PC-3 (cell line): ENCODE results near the gene CLMP. TPM values are rescaled to one million over a fixed set of nuclear protein-coding genes. Genes with fewer than 3 reads are reported as not detected.

Experiments used
- ATAC-seq: fragments of 200-7000 bp; cut with Tn5 transposase; 2 replicates; pipeline ENCODE4 v1.9.1; 2020; ENCODE audit warnings: mild to moderate bottlenecking, moderate library complexity
- BruUV-seq: library from RNA; stranded (reverse); fragments of 400-500 nt; replicated peaks from 2 replicates; lab custom pipeline; 2021; lab: Mats Ljungman, UMichigan
- CTCF ChIA-PET: fragments of 300-600 bp; sonication (Branson Sonifier 250); formaldehyde crosslinking; loops from one replicate; lab custom pipeline; 2022; ENCODE audit warnings: antibody characterized with exemption; lab: Charles Lee
- POLR2A ChIA-PET: fragments of 300-600 bp; sonication (Branson Sonifier 250); formaldehyde crosslinking; loops from one replicate; lab custom pipeline; 2022; ENCODE audit warnings: antibody characterized with exemption; ENCODE audit not compliant: unreplicated experiment; lab: Charles Lee
- DNase-seq: peaks from one replicate; pipeline ENCODE4 v3.0.0-alpha.2; 2015
- H2AFZ ChIP-seq: fragments of 300-600 bp; sonication (generic); 2 replicates; pipeline ENCODE4 v1.6.0; 2016; ENCODE audit warnings: antibody characterized with exemption, low read length
- H3F3A ChIP-seq: fragments of 300-600 bp; sonication (generic); one replicate; pipeline ENCODE4 v1.6.0; 2017; ENCODE audit warnings: antibody characterized with exemption, low read length, control low read depth, mild to moderate bottlenecking; ENCODE audit not compliant: unreplicated experiment
- H3K27ac ChIP-seq: fragments of 300-600 bp; sonication (generic); 2 replicates; pipeline ENCODE4 v1.5.1; 2016; ENCODE audit warnings: mild to moderate bottlenecking, low read length
- H3K27me3 ChIP-seq: fragments of 300-600 bp; sonication (generic); 2 replicates; pipeline ENCODE4 v1.6.1; 2016; ENCODE audit warnings: low read length, mixed read lengths
- H3K36me3 ChIP-seq: fragments of 300-600 bp; sonication (generic); 2 replicates; pipeline ENCODE4 v1.6.1; 2016; ENCODE audit warnings: low read depth, mixed run types, low read length, mixed read lengths
- H3K4me1 ChIP-seq: fragments of 300-600 bp; sonication (generic); 2 replicates; pipeline ENCODE4 v1.5.1; 2016; ENCODE audit warnings: low read length; ENCODE audit not compliant: insufficient read depth
- H3K4me2 ChIP-seq: fragments of 300-600 bp; sonication (generic); 2 replicates; pipeline ENCODE4 v1.6.0; 2016; ENCODE audit warnings: low read length
- H3K4me3 ChIP-seq: fragments of 300-600 bp; sonication (generic); 2 replicates; pipeline ENCODE4 v1.5.1; 2016; ENCODE audit warnings: mild to moderate bottlenecking, low read length, mixed read lengths
- H3K79me2 ChIP-seq: fragments of 300-600 bp; sonication (generic); 2 replicates; pipeline ENCODE4 v1.6.1; 2017; ENCODE audit warnings: low read length, mixed read lengths
- H3K9ac ChIP-seq: fragments of 300-600 bp; sonication (generic); 2 replicates; pipeline ENCODE4 v1.6.0; 2016; ENCODE audit warnings: mild to moderate bottlenecking, low read length
- H3K9me2 ChIP-seq: fragments of 300-600 bp; sonication (generic); replicated peaks from 2 replicates; pipeline ENCODE4 v1.6.1; 2016; ENCODE audit warnings: mixed run types, low read length, mixed read lengths
- H3K9me3 ChIP-seq: fragments of 300-600 bp; sonication (generic); 2 replicates; pipeline ENCODE4 v1.6.1; 2016; ENCODE audit warnings: low read length, mixed read lengths
- H4K20me1 ChIP-seq: fragments of 300-600 bp; sonication (generic); 2 replicates; pipeline ENCODE4 v1.6.1; 2016; ENCODE audit warnings: low read length, mixed read lengths
- CTCF ChIP-seq: fragments of 300-600 bp; sonication (generic); conservative IDR thresholded peaks from 2 replicates; pipeline ENCODE4 v1.5.1; 2017; ENCODE audit warnings: antibody characterized with exemption, low read depth, mild to moderate bottlenecking, low read length
- EZH2 ChIP-seq: fragments of 300-600 bp; sonication (generic); IDR thresholded peaks from one replicate; pipeline ENCODE4 v1.6.1; 2017; ENCODE audit warnings: antibody characterized with exemption, mild to moderate bottlenecking, low read length; ENCODE audit not compliant: unreplicated experiment
- EZH2phosphoT487 ChIP-seq: fragments of 300-600 bp; sonication (generic); IDR thresholded peaks from 2 replicates; pipeline ENCODE4 v1.6.1; 2018; ENCODE audit warnings: mild to moderate bottlenecking, antibody characterized with exemption, low read length, borderline replicate concordance
- intact Hi-C: fragments of 100-400 bp; cut with micrococcal nuclease; formaldehyde crosslinking; loops from 2 replicates; pipeline ENCODE4 v1.9.0; 2023
- total RNA-seq: library from RNA; depleted of rRNA; stranded (reverse); fragments of >200 nt; gene quantifications from 2 replicates; pipeline ENCODE4 v1.2.3, GENCODE V29; 2014

CLMP gene
- total RNA-seq, 1 experiment from 2014 or later, result 30.4 TPM

GRCh38 chr11:123054301-123055065 lies 140.6 kb downstream of the CLMP start:
- H3K79me2 ChIP-seq, result peaks cover 29% of the 10 kb centered on the region
- H2AFZ ChIP-seq, result no peak overlapping the region
- peaks cover 24% of the 10 kb centered on the region for H3K4me1 ChIP-seq
- ChIA-PET CTCF (interaction anchor here (0.6 to 2.5 kb wide), 19 partner anchors 12 to 380 kb away, joined by 3 to 15 read pairs (median 4); no protein-coding TSS in a partner anchor), POLR2A (interaction anchor here (0.6 kb wide), 2 partner anchors 10 to 191 kb away, joined by 6 to 13 read pairs; no protein-coding TSS in a partner anchor)
- peaks cover 54% of the 10 kb centered on the region for H3K36me3 ChIP-seq
- no peaks in the 10 kb centered on the region for H3K9me3 ChIP-seq
- no peaks in the 10 kb centered on the region for H3K27me3 ChIP-seq
- peak; percentile 89 for DNase-seq
- no peak overlapping the region for H3K9ac ChIP-seq
- H3K27ac ChIP-seq, result no peak overlapping the region
- H3F3A ChIP-seq, result peaks cover 65% of the 10 kb centered on the region
- intact Hi-C loops, result loop anchor here (1.0 to 10.0 kb wide), 2 partner anchors 143 to 190 kb away; no protein-coding TSS in a partner anchor
- BruUV-seq, result no TSS peak
- peaks cover 60% of the 10 kb centered on the region for H4K20me1 ChIP-seq
- no peaks in the 10 kb centered on the region for H3K9me2 ChIP-seq
- no peak overlapping the region for H3K4me2 ChIP-seq
- no peak for TF ChIP-seq EZH2phosphoT487
- peak; percentile 87 for TF ChIP-seq CTCF
- ATAC-seq, result peak; percentile 82
- H3K4me3 ChIP-seq, result no peak overlapping the region

GRCh38 chr11:123052901-123053721 lies 141.9 kb downstream of the CLMP start:
- Histone ChIP-seq H3K4me3 (no peak overlapping the region), H3F3A (peaks cover 51% of the 10 kb centered on the region), H3K4me1 (peaks cover 11% of the 10 kb centered on the region; the same call in 1 of the 2 replicates), H3K36me3 (peaks cover 40% of the 10 kb centered on the region), H3K9me2 (no peaks in the 10 kb centered on the region), H3K4me2 (no peak overlapping the region), H4K20me1 (peaks cover 46% of the 10 kb centered on the region), H3K27ac (no peak overlapping the region), H3K9ac (no peak overlapping the region), H2AFZ (no peak overlapping the region), H3K79me2 (peaks cover 16% of the 10 kb centered on the region), H3K9me3 (no peaks in the 10 kb centered on the region), H3K27me3 (no peaks in the 10 kb centered on the region)
- ChIA-PET CTCF (interaction anchor here (2.5 kb wide), 1 partner anchor 30 kb away, joined by 9 read pairs; no protein-coding TSS in a partner anchor), POLR2A (interaction anchor here (0.6 to 0.9 kb wide), 4 partner anchors 9 to 261 kb away, joined by 3 to 15 read pairs (median 5); partner anchors contain the start of gene HSPA8)
- intact Hi-C loops, result loop anchor here (10.0 kb wide), 1 partner anchor 188 kb away; no protein-coding TSS in a partner anchor
- BruUV-seq, result no TSS peak
- DNase-seq (no peak), ATAC-seq (no peak)
- TF ChIP-seq CTCF (no peak), EZH2 (no peak)
